ENCODE measurements around the gene DPP6. TPM values are rescaled to one million over a fixed set of nuclear protein-coding genes. Genes with fewer than 3 reads are reported as not detected.
"Not testable (repeated sequence)": the region's sequence is repeated elsewhere in the genome, so short reads cannot be mapped to it uniquely, and the experiment has no call there.

The DPP6 gene
- total RNA-seq, 1 donor from 2014 or later: 0.39 TPM

- Histone ChIP-seq H2AFZ (replicated peaks) (no peak overlapping the region), H3K4me1 (no peaks in the 10 kb centered on the region), H3K9ac (no peak overlapping the region), H4K20me1 (ENCODE audit: low read depth) (no peaks in the 10 kb centered on the region), H3K27me3 (no peaks in the 10 kb centered on the region), H3K79me2 (ENCODE audit: low read depth) (no peaks in the 10 kb centered on the region), H3K9me3 (ENCODE audit: low read depth) (peaks cover 5% of the 10 kb centered on the region), H3K27ac (no peak overlapping the region), H3K4me3 (no peak overlapping the region), H3F3A (ENCODE audit: low read depth) (no peaks in the 10 kb centered on the region), H3K36me3 (no peaks in the 10 kb centered on the region), H3K4me2 (no peak overlapping the region)
- no peak for DNase-seq (ENCODE audit: low spot score)
- H3K4me1 Mint-ChIP-seq: no peaks in the 10 kb centered on the region
- no peak overlapping the region for H3K27ac Mint-ChIP-seq
- TF ChIP-seq EZH2phosphoT487 (IDR thresholded peaks at IDR 0.05) (no peak), EZH2 (IDR thresholded peaks at IDR 0.05) (no peak), CTCF (IDR thresholded peaks at IDR 0.05) (no peak)
- H3K27me3 Mint-ChIP-seq (ENCODE audit: insufficient read depth, low read depth): peaks cover 5% of the 10 kb centered on the region
- H3K9me3 Mint-ChIP-seq: peaks cover 35% of the 10 kb centered on the region
- peaks cover 3% of the 10 kb centered on the region for H3K36me3 Mint-ChIP-seq
- no peak overlapping the region for H3K4me3 Mint-ChIP-seq
These were observed 879.7 kb downstream of the DPP6 start for GRCh38 chr7:154931906-154932305.

- not testable (repeated sequence) for H3K27me3 ChIP-seq; H3F3A ChIP-seq (ENCODE audit: low read depth); H3K79me2 ChIP-seq (ENCODE audit: low read depth); H3K4me3 Mint-ChIP-seq; H3K9ac ChIP-seq; H4K20me1 ChIP-seq (ENCODE audit: low read depth); H3K27ac Mint-ChIP-seq; H3K4me1 Mint-ChIP-seq; DNase-seq (ENCODE audit: low spot score); H3K4me2 ChIP-seq; H2AFZ ChIP-seq (replicated peaks); H3K36me3 Mint-ChIP-seq; H3K4me3 ChIP-seq; H3K9me3 ChIP-seq (ENCODE audit: low read depth); H3K27ac ChIP-seq; H3K27me3 Mint-ChIP-seq (ENCODE audit: insufficient read depth, low read depth); H3K4me1 ChIP-seq; H3K36me3 ChIP-seq
- H3K9me3 Mint-ChIP-seq: peaks cover 38% of the 10 kb centered on the region
These were observed 882.3 kb downstream of the DPP6 start for GRCh38 chr7:154934353-154934952.

GRCh38 chr7:154937837-154938236 is 885.6 kb downstream of the DPP6 start:
- Mint-ChIP-seq H3K36me3 (peaks cover 15% of the 10 kb centered on the region), H3K27ac (no peak overlapping the region), H3K9me3 (peaks cover 35% of the 10 kb centered on the region)

More at GRCh38 chr7:154937837-154938236, 885.6 kb downstream of the DPP6 start:
- Histone ChIP-seq H3K9ac (no peak overlapping the region), H3K27ac (no peak overlapping the region), H2AFZ (replicated peaks) (no peak overlapping the region), H3F3A (ENCODE audit: low read depth) (no peaks in the 10 kb centered on the region), H3K4me1 (no peaks in the 10 kb centered on the region), H3K9me3 (ENCODE audit: low read depth) (peaks cover 5% of the 10 kb centered on the region), H3K27me3 (no peaks in the 10 kb centered on the region), H3K79me2 (ENCODE audit: low read depth) (no peaks in the 10 kb centered on the region), H3K4me2 (no peak overlapping the region), H3K4me3 (no peak overlapping the region), H3K36me3 (no peaks in the 10 kb centered on the region), H4K20me1 (ENCODE audit: low read depth) (no peaks in the 10 kb centered on the region)
- Mint-ChIP-seq H3K4me1 (no peaks in the 10 kb centered on the region), H3K4me3 (no peak overlapping the region), H3K27me3 (ENCODE audit: insufficient read depth, low read depth) (peaks cover 3% of the 10 kb centered on the region)
- no peak for DNase-seq (ENCODE audit: low spot score)
- no peak for TF ChIP-seq EZH2 (IDR thresholded peaks at IDR 0.05)
- TF ChIP-seq EZH2phosphoT487 (IDR thresholded peaks at IDR 0.05): no peak
- TF ChIP-seq CTCF (IDR thresholded peaks at IDR 0.05): no peak

Data from neural progenitor cell (in vitro differentiated cells).